GM20431 (cell line): ENCODE measurements around the gene MUSK.

ENCODE experiments used
- in situ Hi-C: fragments of 300-500 bp; cut with MseI, MboI; formaldehyde crosslinking; loops from one replicate; pipeline ENCODE4 v1.15.0; 2020; ENCODE audit warnings: low sequenced_read_pairs; ENCODE audit not compliant: unreplicated experiment

Gene MUSK

DNA sequence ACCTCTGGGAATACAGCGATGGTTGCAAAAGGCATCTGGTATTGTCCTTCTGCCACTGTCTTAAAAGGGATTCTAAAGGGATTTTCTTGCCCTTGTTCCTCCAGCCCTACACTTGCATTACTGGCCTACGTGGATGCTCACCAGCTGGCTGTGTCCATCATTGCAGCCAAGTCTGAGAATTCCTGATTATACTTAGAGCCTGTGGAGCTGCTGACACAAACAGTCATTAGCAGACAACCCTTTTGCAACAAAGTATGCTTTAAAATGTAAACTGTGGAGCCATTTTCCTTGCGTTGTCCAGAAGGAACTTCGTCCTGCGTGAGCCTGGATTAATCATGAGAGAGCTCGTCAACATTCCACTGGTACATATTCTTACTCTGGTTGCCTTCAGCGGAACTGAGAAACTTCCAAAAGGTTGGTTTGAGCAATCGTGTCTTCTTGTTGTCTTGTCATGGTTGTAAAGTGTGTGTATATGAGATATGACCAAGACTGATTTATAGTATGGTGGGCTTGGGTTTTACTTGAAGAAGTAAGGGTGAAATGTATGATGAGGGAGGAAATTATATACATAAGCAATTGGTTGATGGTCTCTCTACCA, at the start of gene MUSK:
TSS of gene MUSK (plus strand) at position 222 of the 598 bp plus-strand sequence. CDS start at position 336, 114 bp downstream.
- in situ Hi-C loops = no loop called here

DNA sequence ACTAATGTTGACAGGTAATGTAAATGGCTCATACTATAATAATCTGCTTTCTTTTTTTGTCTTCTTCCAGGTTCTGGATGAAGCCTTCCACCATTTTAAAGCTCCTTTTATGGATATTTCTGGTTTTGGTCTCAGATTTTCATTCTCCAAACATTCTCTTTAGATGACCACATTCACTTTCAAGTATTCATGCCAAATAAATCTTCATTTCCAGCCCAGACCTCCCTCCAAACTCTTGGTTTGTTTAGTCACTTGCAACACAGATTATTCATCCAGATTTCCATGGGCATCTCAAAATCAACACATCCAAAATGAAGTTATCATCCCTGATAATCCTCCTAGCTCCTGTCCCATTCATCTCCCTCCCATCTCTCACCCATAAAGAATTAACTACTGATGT, 48.8 kb upstream of the MUSK start:
- in situ Hi-C loops = loop anchor here (25.0 kb wide), 1 partner anchor 433 kb away; no protein-coding TSS in a partner anchor

DNA sequence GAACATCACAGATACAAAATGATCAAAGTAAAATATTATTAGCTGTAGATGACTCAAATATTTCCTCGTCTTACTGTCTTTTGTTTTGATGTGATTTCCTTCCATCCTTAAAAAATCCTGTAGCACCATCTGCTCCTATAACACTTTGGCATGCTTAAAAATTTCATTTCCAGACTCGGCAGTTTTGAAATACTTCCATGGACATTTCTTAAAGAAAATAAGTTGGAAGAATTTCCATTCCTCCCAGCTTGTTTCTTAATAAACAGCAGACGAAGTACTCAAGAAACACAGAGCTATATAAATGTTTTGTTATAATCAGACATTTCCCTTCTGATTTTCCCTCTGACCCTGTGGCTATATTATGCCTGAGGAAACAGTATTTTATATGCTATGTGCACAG, 47.9 kb upstream of the MUSK start:
- in situ Hi-C loops = loop anchor here (25.0 kb wide), 1 partner anchor 433 kb away; no protein-coding TSS in a partner anchor

DNA sequence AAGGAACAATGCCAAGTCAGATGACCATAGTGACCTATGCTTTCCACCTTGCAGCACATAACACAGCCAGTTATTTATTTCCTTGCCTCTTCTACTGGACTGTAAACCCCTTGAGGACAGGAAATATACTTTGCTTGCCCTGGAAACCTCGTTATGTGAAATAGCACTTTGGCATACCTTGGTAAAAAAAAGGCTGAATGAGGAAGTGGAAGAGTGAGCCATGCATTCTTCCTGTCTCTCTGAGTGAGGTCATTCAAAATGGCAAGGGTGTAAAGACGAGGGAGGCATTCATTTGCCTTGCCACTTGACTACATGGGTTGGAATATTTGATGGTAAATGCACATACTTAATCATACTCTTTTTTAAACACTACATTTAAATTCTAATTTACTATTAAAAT, 46.2 kb upstream of the MUSK start:
- in situ Hi-C loops = loop anchor here (25.0 kb wide), 1 partner anchor 435 kb away; no protein-coding TSS in a partner anchor

DNA sequence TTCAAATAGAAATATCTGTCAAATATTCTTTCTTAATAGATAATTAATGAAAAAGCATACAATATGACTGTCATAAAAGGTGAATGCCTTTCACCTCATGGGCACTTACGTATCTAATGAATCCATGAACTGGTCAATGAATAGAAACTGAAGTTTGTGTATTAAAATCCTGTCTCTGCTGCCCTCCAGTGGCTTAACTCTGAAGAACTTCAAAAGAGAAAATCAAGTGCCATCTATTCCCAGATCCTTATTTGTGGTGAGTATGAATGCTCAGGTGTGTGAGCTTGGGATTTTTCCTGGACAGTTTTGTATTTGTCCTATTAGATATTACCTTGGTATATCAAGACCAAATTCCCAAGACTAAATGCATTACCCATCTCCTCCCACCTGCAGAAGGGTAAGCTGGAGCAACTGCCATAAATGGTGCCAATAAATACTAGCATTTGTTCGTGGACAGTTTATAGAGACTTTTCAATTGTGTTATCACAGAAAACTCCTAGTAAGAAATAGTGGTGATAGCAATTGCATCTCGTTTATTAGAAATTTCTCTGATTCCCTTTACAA, 45.0 kb upstream of the MUSK start:
- in situ Hi-C loops = loop anchor here (25.0 kb wide), 1 partner anchor 436 kb away; no protein-coding TSS in a partner anchor

DNA sequence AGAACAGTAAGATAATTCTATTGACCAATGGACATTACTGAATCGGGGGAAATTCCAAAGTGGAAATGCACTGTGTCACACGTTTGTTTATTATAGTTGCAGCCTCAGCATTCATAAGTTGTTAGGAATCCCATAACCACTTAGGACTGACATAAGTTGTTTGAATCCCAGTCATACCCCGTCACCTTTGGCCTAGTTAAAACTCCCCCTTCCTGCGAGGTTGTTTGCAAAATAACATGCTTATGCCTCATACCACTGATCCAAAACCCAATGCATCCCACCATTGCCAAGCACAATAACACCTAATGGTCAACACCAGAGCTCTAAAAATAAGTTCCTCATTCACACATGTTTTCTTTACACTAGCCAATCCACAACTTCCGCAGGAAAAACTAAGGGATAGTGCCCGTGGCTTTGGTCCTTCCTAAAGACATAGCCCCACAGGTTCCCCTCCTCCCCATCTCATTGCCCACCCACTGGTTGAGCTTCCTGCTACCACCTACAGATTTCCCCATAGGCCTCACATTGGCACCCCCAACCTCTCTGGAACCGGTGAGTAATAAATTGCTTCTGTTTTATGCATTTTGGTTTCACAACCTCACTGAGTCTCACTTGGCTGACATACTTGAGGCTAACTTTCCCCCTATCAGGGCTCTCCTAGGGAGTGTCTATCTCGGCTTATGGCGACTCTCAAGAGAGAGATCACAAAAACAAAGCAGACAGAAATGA, 42.3 kb upstream of the MUSK start:
- in situ Hi-C loops = loop anchor here (25.0 kb wide), 1 partner anchor 661 kb away; no protein-coding TSS in a partner anchor

DNA sequence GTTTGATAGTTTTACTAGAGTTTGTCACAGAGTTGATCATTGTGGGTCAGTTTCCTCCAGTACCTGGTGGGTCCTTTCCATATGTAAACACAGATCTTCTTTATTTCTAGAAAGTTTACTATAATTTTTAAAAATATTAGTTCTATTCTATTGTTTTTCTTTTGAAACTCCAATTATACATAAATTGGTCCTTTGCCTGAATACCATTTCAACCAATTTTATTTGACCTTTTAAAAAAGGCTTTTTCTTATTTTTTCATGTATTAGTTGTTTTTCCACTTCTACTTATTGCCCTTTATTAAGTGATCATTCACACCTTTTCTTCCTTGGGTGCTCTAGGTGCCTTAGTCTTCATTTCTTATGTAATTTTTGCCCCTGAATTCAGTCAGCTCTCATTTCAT, 33.0 kb upstream of the MUSK start:
- in situ Hi-C loops = loop anchor here (25.0 kb wide), 1 partner anchor 652 kb away; no protein-coding TSS in a partner anchor

DNA sequence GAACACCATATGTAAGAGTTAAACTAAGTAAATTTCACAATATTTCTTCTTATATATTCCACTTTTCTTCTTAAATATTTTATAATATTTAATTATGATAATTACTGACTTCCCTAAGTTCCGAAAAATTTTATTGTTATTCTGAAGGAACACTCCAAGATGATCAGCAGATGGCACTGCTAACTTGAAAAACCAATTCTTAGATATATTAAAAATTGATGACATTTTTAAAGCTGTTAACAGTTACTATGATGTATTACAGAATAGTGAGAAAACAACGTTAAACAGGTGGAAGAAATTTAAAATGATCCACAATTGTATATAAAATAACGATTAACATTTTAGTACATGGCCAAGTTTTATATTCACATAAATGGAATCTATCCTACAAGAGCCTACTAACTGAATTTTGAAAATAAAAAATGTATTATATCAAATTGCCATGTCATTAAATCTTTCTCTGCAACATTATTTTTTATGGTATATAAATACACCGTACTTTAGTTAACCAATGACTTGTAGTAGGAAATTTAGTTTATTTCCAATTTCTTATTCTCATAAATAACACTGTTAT, 30.1 kb upstream of the MUSK start:
- in situ Hi-C loops = loop anchor here (25.0 kb wide), 1 partner anchor 649 kb away; no protein-coding TSS in a partner anchor

DNA sequence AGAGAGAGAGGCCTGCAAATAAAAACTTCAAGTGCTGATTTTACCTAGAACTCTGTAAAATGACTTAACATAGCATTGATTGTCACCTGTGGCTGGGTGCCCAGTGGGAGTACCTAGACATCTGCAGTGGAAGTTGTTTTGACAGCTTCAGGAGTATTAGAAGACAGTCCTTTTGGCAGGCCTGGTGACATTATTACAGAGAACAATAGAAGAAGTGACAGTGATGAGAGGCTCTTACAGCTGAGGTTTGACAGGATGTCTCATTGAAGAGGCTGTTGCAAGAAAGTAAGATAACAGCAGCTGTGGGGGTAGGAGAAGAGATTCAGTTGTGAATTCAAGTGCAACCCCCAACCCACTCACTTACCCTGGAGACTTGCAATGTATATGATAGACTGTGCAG, 27.9 kb upstream of the MUSK start:
- in situ Hi-C loops = loop anchor here (25.0 kb wide), 1 partner anchor 647 kb away; no protein-coding TSS in a partner anchor

DNA sequence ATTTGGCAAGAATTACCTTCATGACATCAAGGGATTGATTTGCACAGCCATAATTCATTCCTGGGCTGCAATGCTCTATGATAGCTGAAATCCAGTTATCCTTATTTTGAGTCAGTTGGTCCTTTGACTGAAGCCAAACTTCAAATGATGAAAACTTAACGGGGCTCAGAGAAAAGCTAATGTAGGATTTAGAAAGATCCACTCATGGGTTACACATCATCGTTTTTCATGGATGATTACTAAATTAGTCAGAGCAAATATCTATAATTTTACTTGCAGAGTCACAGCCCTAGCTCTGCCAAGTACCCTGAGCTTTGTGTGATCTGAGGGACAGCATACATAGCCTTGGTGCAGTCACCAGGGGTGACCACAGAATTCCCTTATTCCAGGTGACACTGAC, 27.3 kb upstream of the MUSK start:
- in situ Hi-C loops = loop anchor here (25.0 kb wide), 1 partner anchor 646 kb away; no protein-coding TSS in a partner anchor

DNA sequence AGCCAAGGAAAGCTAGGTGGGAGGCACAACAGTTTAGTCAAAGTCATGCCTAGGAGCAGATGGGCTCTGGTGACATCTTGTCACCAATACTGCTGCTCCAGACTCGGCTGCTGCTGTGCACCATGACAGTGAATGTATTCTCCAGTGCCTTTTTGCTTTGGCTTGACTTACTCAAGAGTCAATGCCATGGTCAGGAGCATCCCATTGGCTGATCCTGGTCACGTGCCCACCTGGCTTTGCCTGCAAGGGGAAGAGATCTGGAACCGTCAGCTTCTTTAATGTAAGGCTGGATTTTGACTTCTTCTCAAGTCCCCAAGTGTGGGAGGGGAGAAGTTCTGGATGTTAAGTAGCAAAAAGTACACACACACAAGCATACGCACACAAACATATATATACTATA, 19.9 kb upstream of the MUSK start:
- in situ Hi-C loops = loop anchor here (25.0 kb wide), 1 partner anchor 639 kb away; no protein-coding TSS in a partner anchor

DNA sequence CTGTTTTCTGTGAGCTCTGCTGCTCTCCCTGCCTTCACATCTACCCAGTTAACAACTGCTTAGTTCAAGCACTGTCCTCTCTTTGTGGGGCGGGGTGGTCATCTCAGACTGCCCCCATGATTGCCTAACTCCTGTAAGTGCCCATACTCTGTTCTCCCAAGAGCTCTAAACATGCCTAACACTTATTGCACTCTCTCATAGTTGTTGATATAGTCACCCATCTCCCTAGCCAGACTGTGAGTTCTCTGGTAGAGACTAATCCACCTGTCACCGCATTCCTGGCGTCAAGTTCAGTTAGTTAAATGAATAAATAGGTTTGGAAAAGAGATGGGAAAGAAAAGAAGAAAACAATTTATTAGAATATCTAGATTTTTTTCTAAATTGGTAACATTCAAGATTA, 18.3 kb upstream of the MUSK start:
- in situ Hi-C loops = no loop called here

DNA sequence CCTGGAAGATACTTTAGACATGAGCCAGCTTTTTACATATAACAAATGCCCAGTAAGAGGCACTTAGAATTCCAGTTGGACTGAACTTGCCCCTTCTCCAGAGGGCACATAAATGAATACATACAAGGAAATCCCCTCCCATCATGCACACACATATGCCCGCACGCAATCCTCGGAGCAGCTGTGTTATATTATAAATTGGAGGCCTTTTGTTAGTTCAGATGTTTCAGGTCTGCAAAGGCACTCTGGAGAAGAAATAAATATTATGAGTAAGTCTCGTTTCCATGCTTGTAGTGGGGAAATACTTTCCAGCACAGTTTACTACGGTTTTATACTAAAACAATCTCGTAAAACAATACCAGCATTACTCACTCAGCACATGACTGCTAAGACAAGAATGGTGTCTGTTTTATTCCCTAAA, 17.6 kb upstream of the MUSK start:
- in situ Hi-C loops = no loop called here

DNA sequence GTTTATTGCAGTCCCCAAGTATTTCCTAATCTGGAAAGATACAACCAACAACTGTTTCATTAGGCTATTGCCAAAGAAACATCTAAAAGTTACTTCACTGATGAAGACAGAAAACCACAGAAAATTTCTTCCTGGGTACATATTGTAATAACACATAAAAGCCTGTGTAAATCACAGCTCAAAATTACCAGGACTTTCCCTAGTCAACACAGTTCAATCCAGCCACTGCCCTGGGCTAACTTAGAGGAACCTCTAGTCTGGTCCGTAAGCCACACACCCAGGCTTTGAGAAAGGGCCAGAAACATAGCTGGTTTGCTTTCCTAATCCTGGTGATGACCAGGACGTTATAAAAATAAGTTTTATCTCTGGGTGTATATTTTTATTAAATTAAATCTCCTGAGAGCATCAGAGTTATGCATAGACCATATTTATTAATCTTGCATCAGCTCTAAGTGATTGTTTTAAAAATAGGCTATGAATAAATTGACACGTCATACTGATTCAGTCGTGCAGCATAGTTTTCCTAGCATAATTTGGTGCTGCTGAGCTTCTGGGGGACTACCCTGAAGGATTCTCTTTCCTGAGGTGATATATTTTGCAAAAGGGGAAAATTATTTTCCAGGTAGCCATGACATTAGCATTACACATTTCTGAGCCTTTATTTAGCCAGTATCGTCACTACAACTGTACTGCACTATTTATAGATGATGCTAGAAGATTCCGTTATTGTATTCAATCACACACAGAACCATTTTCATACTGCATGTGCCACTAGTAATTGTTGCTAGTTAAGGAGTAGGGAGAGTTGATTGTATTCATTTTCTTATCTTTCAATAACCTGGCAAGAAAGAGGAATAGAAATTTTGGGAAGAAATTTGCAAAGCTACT, 12.6 kb upstream of the MUSK start:
- in situ Hi-C loops = no loop called here

DNA sequence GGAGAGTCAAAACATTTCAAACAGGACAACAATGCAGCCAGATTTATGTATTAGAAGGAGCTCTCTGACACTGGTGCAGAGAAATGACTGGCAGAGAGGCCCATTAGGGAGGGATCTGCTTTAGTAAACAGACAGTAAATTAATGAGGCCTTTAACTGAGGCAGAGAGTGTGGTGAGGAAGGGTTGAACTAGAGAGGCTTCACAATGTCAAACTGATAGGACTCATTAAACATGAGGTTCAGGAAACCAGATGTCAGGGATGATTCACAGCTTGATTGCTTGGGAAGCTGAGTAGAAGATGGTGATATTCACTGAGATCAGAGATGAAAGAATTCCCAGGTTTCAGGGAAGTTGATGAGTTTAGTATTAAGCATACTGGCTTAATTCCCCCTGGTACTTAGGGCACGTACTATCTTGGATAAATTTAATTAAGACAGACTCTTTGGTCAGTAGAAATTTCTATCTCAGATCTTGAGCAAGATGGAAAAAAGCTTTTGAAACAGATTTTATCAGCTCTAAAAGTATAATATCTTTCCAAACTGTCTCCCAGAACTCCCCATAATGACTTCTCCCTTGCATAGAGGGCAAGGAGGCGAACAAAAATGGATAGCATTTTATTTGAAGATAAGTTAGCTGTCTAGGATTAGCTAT, 8.6 kb upstream of the MUSK start:
- in situ Hi-C loops = no loop called here

DNA sequence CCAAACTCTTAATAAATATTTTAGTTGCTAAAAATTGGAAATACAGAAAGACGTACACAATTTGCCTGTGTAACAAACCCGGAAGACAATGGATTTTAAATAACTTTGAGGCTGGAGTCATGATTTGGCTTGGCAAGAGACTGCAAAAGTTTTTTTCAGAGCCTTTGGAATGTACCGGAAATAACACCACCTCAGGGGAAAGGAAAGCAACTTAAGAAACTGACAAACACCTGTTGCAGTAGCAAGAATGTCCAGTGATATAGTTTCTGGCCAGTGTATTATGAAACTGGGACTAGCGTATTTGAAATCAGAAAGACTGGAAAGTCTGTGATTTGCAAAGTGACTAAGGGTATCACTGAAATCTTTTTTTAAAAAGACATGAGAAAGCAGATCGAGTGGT, 842 bp downstream of the MUSK start:
- in situ Hi-C loops = no loop called here

DNA sequence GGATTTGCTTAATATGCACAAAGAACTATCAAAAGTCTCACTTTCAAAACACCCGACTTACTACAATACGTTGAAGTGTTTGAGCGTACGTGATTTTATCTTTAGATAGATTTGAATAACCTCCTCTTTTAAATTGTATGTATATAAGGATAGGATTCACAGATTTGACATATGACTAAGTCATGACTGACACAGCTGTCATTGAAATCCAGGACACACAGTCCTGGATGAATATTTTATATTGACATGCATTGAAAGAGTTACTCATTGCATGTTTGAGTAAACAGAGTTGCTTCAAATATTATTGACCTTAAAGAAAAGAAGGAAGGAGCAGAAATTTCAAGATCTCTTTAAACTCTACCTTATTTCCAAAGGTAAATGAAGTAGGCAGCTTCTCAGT, 3.3 kb downstream of the MUSK start:
- in situ Hi-C loops = no loop called here

DNA sequence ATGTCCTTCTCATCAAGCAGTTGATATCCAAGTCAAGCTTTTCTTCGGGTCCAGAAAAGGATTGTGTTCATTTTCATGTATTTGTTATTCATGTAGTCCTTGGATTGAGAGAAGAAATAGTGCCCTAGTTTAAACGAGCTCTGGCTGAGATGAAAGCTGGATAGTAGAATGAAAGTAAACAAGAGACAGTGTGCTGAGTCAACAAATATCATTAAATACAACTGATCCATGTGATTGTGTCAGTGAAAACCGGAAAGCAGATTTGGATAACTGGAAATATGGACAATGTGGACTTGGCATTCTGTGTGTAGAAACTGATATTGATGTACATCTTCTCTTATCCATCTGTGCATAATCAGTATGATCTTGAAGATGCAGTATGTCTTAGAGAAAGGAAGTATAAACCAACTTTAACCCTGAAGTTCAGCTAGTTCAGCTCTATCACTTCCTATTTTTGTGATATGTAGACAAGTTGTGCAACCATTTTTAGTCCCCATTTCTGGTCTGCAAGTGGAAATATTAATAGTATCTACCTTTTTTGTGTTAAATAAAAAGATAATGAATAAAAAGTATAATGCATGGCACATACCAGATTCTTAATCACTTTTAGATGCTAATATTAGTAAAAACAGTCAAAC, 4.4 kb downstream of the MUSK start:
- in situ Hi-C loops = no loop called here

DNA sequence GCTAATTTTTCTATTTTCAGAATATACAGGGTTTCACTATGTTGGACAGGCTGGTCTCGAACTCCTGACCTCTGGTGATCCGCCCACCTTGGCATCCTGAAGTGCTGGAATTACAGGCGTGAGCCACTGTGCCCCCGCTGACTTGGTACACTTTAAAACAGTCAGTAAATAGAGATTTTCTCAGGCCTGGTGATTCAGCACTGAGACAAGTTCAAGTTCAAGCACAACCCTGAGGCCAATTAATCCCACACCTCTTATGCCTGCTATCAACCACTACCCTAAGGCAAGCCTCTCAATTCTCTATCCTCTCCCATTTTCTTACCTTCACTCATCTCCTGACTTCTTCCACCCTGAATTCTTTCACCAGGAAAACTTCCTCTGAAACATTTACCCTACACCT, 18.9 kb downstream of the MUSK start:
- in situ Hi-C loops = no loop called here
